Measurements from ENCODE around the gene PLET1.
A peak's percentile ranks its signal among the peaks of the same experiment; 100 is the strongest.

Gene PLET1

DNA sequence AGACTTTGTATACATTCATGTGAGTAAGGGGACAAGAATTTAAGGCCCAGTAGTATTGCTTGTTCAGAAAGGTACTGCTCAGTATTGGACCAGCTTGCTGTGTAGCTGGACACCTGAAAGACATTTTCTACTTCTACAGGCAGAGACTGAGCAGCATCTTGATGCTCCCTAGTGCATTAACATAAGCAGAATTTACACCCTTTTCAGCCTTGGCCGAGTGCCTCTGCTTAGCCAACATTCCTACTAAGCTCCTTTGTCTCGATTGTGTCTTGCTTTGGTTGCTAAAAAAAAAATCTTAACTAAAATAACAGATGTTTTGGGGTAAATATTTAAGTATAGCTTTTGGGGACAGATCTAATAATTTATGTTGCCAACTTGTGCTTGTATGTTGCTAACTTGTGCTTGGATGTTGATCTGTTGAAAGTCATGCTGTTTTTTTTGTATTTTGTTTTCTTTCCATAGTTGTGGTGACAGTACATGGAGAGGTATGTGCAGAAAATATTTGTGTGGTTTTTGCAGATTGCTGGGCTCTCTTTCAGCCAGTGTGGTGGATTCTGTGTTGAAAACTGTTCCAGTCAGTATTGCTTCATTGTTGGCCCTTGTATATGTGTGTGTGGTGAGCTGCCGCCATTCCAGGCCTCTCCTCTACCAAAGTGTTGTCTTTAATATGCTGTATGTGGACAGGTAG is 30.8 kb downstream of the PLET1 start:
- 0 out of 2 replicates have a peak overlapping the region, but pooled peaks have one; percentile 2 for H3K4me2 ChIP-seq (ENCODE audit: insufficient read depth, low read length)
- H3K4me1 ChIP-seq (ENCODE audit: insufficient read depth, low read length): peaks cover 23% of the 10 kb centered on the region
- no peak overlapping the region for H3K4me3 ChIP-seq (ENCODE audit: low read depth in 1 of 2, low read length in 2 of 2)
- H3K79me2 ChIP-seq (ENCODE audit: insufficient read depth, low read length): peaks cover 44% of the 10 kb centered on the region
- TF ChIP-seq, protein P1, sequence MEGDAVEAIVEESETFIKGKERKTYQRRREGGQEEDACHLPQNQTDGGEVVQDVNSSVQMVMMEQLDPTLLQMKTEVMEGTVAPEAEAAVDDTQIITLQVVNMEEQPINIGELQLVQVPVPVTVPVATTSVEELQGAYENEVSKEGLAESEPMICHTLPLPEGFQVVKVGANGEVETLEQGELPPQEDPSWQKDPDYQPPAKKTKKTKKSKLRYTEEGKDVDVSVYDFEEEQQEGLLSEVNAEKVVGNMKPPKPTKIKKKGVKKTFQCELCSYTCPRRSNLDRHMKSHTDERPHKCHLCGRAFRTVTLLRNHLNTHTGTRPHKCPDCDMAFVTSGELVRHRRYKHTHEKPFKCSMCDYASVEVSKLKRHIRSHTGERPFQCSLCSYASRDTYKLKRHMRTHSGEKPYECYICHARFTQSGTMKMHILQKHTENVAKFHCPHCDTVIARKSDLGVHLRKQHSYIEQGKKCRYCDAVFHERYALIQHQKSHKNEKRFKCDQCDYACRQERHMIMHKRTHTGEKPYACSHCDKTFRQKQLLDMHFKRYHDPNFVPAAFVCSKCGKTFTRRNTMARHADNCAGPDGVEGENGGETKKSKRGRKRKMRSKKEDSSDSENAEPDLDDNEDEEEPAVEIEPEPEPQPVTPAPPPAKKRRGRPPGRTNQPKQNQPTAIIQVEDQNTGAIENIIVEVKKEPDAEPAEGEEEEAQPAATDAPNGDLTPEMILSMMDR (IDR thresholded peaks at IDR 0.05; ENCODE audit: borderline replicate concordance, extremely low read depth, low read length, poor library complexity, severe bottlenecking): no peak
- no peak for TF ChIP-seq EZH2 (IDR thresholded peaks at IDR 0.05; ENCODE audit: borderline replicate concordance, low read depth, low read length, severe bottlenecking)
- no peak overlapping the region for H3K27ac ChIP-seq (ENCODE audit: low read length)
- H3K9ac ChIP-seq (ENCODE audit: low read depth, low read length): no peak overlapping the region
- no peak overlapping the region for H2AFZ ChIP-seq (ENCODE audit: low read depth, low read length)
- H4K20me1 ChIP-seq (ENCODE audit: insufficient read depth, low read length): no peaks in the 10 kb centered on the region
- no peak for ATAC-seq (ENCODE audit: insufficient read depth, low read depth)
- peaks cover 41% of the 10 kb centered on the region for H3K36me3 ChIP-seq (ENCODE audit: insufficient read depth, low read length)
- no peaks in the 10 kb centered on the region for H3K9me3 ChIP-seq (ENCODE audit: insufficient read depth, low read length, severe bottlenecking)
- DNase-seq: no peak
- no peaks in the 10 kb centered on the region for H3K27me3 ChIP-seq (ENCODE audit: insufficient read depth, low read length, poor library complexity)

- ATAC-seq (ENCODE audit: insufficient read depth, low read depth): no peak
- no peak overlapping the region for H2AFZ ChIP-seq (ENCODE audit: low read depth, low read length)
- peaks cover 23% of the 10 kb centered on the region for H3K4me1 ChIP-seq (ENCODE audit: insufficient read depth, low read length)
- H3K27me3 ChIP-seq (ENCODE audit: insufficient read depth, low read length, poor library complexity): no peaks in the 10 kb centered on the region
- peaks cover 44% of the 10 kb centered on the region for H3K79me2 ChIP-seq (ENCODE audit: insufficient read depth, low read length)
- no peak for TF ChIP-seq EZH2 (IDR thresholded peaks at IDR 0.05; ENCODE audit: borderline replicate concordance, low read depth, low read length, severe bottlenecking)
- TF ChIP-seq, protein P1 (IDR thresholded peaks at IDR 0.05; ENCODE audit: borderline replicate concordance, extremely low read depth, low read length, poor library complexity, severe bottlenecking): no peak
- no peak overlapping the region for H3K4me3 ChIP-seq (ENCODE audit: low read depth in 1 of 2, low read length in 2 of 2)
- H3K9me3 ChIP-seq (ENCODE audit: insufficient read depth, low read length, severe bottlenecking): no peaks in the 10 kb centered on the region
- no peak for DNase-seq
- H3K36me3 ChIP-seq (ENCODE audit: insufficient read depth, low read length): peaks cover 36% of the 10 kb centered on the region
- H3K27ac ChIP-seq (ENCODE audit: low read length): no peak overlapping the region
- no peak overlapping the region for H3K4me2 ChIP-seq (ENCODE audit: insufficient read depth, low read length)
- H4K20me1 ChIP-seq (ENCODE audit: insufficient read depth, low read length): no peaks in the 10 kb centered on the region
- no peak overlapping the region for H3K9ac ChIP-seq (ENCODE audit: low read depth, low read length)
These were observed 31.5 kb downstream of the PLET1 start for GRCh38 chr11:112229159-112229558.

GRCh38 chr11:112228706-112229105 is 32.0 kb downstream of the PLET1 start:
- Histone ChIP-seq H3K27me3 (ENCODE audit: insufficient read depth, low read length, poor library complexity) (no peaks in the 10 kb centered on the region), H3K4me3 (ENCODE audit: low read depth in 1 of 2, low read length in 2 of 2) (no peak overlapping the region), H3K79me2 (ENCODE audit: insufficient read depth, low read length) (peaks cover 44% of the 10 kb centered on the region), H3K27ac (ENCODE audit: low read length) (no peak overlapping the region), H3K9ac (ENCODE audit: low read depth, low read length) (no peak overlapping the region), H3K36me3 (ENCODE audit: insufficient read depth, low read length) (peaks cover 32% of the 10 kb centered on the region), H4K20me1 (ENCODE audit: insufficient read depth, low read length) (no peaks in the 10 kb centered on the region), H3K9me3 (ENCODE audit: insufficient read depth, low read length, severe bottlenecking) (no peaks in the 10 kb centered on the region), H2AFZ (ENCODE audit: low read depth, low read length) (no peak overlapping the region), H3K4me1 (ENCODE audit: insufficient read depth, low read length) (peaks cover 23% of the 10 kb centered on the region), H3K4me2 (ENCODE audit: insufficient read depth, low read length) (0 out of 2 replicates have a peak overlapping the region, but pooled peaks have one; percentile 87)
- TF ChIP-seq, protein P1 (IDR thresholded peaks at IDR 0.05; ENCODE audit: borderline replicate concordance, extremely low read depth, low read length, poor library complexity, severe bottlenecking): no peak
- no peak for TF ChIP-seq EZH2 (IDR thresholded peaks at IDR 0.05; ENCODE audit: borderline replicate concordance, low read depth, low read length, severe bottlenecking)
- no peak for ATAC-seq (ENCODE audit: insufficient read depth, low read depth)
- no peak for DNase-seq

All from DND-41 (cell line).